GM12872 (cell line): ENCODE measurements around the gene MAGEL2.

Experiments used
- TF ChIP-seq, protein P1 (sequence below): IDR thresholded peaks from 3 replicates; pipeline ENCODE4 v1.5.1; 2011; ENCODE audit warnings: low read depth, mild to moderate bottlenecking, low read length, moderate library complexity; ENCODE audit not compliant: insufficient read depth

The MAGEL2 gene

DNA sequence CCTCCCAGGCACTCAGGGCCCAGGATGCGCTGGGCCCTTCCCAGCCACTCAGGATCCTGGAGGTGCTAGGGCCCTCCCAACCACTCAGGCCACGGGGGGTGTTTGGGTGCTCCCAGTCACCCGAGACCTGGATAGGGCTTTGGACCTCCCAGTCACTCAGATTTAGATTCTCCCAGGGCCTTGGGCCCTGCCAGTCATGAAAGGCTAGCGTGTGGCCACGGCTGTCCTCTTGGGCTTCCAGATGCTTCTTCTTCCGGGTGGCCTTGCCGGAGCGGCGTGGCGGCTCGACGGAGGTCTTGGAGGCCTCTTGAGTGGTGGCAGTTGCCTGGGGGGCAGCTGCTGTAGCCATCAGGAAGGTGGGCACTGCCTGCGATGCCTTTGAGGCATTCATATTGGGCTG, 2.8 kb downstream of the MAGEL2 start:
- TF ChIP-seq, protein P1, sequence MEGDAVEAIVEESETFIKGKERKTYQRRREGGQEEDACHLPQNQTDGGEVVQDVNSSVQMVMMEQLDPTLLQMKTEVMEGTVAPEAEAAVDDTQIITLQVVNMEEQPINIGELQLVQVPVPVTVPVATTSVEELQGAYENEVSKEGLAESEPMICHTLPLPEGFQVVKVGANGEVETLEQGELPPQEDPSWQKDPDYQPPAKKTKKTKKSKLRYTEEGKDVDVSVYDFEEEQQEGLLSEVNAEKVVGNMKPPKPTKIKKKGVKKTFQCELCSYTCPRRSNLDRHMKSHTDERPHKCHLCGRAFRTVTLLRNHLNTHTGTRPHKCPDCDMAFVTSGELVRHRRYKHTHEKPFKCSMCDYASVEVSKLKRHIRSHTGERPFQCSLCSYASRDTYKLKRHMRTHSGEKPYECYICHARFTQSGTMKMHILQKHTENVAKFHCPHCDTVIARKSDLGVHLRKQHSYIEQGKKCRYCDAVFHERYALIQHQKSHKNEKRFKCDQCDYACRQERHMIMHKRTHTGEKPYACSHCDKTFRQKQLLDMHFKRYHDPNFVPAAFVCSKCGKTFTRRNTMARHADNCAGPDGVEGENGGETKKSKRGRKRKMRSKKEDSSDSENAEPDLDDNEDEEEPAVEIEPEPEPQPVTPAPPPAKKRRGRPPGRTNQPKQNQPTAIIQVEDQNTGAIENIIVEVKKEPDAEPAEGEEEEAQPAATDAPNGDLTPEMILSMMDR: no peak

GRCh38 chr15:23642413-23643044, 5.1 kb downstream of the MAGEL2 start:
- TF ChIP-seq, protein P1: peak; percentile 72

DNA sequence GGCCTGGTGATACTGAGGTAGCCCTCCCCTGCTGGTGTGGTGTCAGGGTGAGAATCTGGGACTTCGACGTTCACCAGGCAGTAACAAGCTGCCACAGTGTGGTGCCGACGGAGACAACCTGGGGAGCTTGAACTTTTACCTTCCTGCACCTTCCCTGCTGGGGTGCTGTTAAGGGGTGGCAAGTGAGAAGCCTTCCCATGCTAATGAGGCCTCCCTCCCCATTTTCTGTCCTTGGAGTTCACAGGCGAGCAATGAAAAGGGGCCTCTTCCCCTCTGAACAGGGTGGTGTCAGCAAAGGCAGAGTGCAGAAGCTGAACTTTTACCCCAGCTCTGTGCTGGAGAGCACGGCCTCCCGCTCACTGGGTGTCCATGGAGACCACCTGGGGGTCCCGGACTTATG, 13.5 kb downstream of the MAGEL2 start:
- TF ChIP-seq, protein P1: no peak

- TF ChIP-seq, protein P1: peak; percentile 44; the same call in 2 of the 3 replicates
Measured at GRCh38 chr15:23629234-23629805, 18.3 kb downstream of the MAGEL2 start.

DNA sequence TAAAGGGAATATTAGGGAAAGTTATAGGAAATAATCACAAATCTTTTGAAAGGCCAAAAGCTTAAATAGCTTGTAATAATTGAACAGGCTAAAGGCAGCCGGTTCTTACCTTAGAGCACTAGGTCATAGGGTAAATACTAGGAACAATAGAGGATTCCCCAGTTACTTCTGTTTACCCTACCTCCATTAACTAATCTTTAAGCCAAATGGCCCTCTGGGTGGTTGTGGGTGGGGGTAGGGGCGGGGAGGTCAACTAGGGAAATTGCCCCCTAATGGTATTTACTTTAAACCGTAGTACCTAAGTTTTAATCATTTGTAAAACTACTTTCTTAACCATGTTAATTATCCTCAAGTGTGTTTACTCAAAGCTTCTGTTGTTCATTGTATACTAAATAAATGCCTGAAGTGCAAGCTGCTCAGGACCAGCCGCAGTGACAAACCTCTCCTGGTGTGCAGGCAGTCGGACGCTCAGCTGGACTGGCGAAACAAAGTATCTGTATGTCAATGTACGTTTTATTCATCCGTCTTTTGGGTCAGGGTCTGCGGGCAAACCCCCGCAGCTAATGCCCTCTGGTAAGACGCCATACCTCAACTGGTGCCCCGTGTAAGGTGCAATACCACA, 18.9 kb downstream of the MAGEL2 start:
- TF ChIP-seq, protein P1: no peak

DNA sequence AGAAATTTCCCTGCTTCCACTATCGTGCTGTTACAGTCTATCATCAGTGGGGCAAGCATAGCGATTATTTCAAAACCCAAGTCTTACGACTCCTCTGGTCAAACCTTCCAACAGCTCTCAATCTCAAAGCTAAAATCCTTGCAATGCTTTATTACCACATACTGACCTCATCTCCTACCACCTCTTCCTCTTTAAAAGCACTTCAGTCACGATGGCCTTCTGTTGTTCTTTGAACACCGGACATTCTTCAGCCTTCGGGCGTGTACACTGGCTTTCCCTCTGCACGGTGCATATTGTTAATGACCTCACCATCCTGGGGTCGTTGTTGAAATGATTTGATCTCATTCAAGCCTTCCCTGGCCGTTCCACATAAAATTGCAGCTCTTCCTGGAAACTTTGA, 31.1 kb downstream of the MAGEL2 start:
- TF ChIP-seq, protein P1: no peak

- TF ChIP-seq, protein P1: no peak
Measured at GRCh38 chr15:23606226-23606625, 41.4 kb downstream of the MAGEL2 start.
